Chondrocyte (in vitro differentiated cells): ENCODE results near the gene ACSL5. TPM values are rescaled to one million over a fixed set of nuclear protein-coding genes. Genes with fewer than 3 reads are reported as not detected.

Experiments used
- DNase-seq: peaks from one replicate; pipeline ENCODE4 v3.0.0; 2021; ENCODE audit warnings: mixed read lengths, low spot score
- H3K27ac Mint-ChIP-seq: one replicate; pipeline ENCODE4 v1.8.0; 2021; ENCODE audit warnings: mild to moderate bottlenecking, moderate library complexity, mixed read lengths; ENCODE audit not compliant: unreplicated experiment
- H3K27me3 Mint-ChIP-seq: 2 replicates; pipeline ENCODE4 v1.8.0; 2021; ENCODE audit warnings: low read depth, mixed read lengths
- H3K36me3 Mint-ChIP-seq: 2 replicates; pipeline ENCODE4 v1.8.0; 2021; ENCODE audit warnings: low read depth, mixed read lengths
- H3K4me1 Mint-ChIP-seq: 2 replicates; pipeline ENCODE4 v1.8.0; 2021; ENCODE audit warnings: low read depth, mild to moderate bottlenecking, mixed read lengths
- H3K4me3 Mint-ChIP-seq: one replicate; pipeline ENCODE4 v1.8.0; 2021; ENCODE audit warnings: mild to moderate bottlenecking, moderate library complexity, mixed read lengths; ENCODE audit not compliant: unreplicated experiment
- H3K9me3 Mint-ChIP-seq: 2 replicates; pipeline ENCODE4 v1.8.0; 2021; ENCODE audit warnings: low read depth, mixed read lengths
- total RNA-seq: library from RNA; stranded (reverse); gene quantifications from 3 replicates; pipeline ENCODE4 v1.2.1, GENCODE V29; 2021
- TF ChIP-seq, protein P1 (sequence below): fragments of 200-600 bp; sonication (generic); IDR thresholded peaks from 2 replicates; pipeline ENCODE4 v1.5.0; 2021; ENCODE audit warnings: antibody characterized with exemption, mild to moderate bottlenecking, moderate library complexity

Gene ACSL5
- total RNA-seq, 1 donor from 2014 or later = 0.27 TPM

DNA sequence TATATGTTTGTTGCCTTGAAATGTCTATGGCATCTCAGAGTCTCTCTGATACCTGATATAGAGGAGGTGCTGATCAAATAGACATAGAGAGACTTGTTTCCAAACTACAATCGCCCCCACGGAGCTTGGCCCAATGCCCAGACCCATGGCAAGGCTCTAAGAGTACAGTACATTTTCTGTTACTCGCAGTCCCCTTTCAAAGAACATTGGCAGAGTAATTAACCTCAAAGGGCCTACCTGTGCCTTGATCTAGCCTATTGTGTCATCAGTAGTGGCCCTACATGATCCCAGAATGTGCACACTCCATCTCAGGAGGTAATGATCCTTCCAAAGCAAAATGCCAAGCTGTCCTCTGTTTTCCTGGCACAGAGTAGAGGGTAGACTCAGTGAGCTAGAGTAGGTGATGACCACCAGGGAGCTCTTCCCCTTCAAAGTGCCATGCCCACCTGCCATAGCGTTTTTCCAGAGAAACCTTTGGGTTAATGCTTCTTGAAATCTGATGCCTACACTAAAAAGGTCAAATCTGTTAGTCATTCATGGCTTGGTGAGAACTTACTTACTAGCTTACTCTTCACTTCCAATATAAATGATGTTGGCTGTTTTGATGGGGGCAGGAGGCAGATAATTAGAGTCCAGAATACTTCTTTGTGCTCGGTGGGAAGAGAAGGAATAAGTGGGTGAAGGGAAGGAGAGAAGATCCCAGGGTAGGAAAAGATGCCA lies 41.2 kb upstream of the ACSL5 start:
- Mint-ChIP-seq H3K27me3 (peaks cover 16% of the 10 kb centered on the region), H3K4me1 (no peaks in the 10 kb centered on the region), H3K27ac (no peak overlapping the region), H3K9me3 (no peaks in the 10 kb centered on the region), H3K4me3 (no peak overlapping the region), H3K36me3 (no peaks in the 10 kb centered on the region)
- no peak for DNase-seq
- TF ChIP-seq, protein P1, sequence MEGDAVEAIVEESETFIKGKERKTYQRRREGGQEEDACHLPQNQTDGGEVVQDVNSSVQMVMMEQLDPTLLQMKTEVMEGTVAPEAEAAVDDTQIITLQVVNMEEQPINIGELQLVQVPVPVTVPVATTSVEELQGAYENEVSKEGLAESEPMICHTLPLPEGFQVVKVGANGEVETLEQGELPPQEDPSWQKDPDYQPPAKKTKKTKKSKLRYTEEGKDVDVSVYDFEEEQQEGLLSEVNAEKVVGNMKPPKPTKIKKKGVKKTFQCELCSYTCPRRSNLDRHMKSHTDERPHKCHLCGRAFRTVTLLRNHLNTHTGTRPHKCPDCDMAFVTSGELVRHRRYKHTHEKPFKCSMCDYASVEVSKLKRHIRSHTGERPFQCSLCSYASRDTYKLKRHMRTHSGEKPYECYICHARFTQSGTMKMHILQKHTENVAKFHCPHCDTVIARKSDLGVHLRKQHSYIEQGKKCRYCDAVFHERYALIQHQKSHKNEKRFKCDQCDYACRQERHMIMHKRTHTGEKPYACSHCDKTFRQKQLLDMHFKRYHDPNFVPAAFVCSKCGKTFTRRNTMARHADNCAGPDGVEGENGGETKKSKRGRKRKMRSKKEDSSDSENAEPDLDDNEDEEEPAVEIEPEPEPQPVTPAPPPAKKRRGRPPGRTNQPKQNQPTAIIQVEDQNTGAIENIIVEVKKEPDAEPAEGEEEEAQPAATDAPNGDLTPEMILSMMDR = no peak

- no peaks in the 10 kb centered on the region for H3K36me3 Mint-ChIP-seq
- H3K27me3 Mint-ChIP-seq = peaks cover 16% of the 10 kb centered on the region
- DNase-seq = no peak
- TF ChIP-seq, protein P1 = no peak
- H3K4me1 Mint-ChIP-seq = no peaks in the 10 kb centered on the region
- no peak overlapping the region for H3K27ac Mint-ChIP-seq
- H3K9me3 Mint-ChIP-seq = no peaks in the 10 kb centered on the region
- no peak overlapping the region for H3K4me3 Mint-ChIP-seq
Measured at GRCh38 chr10:112333452-112333851, 40.5 kb upstream of the ACSL5 start.

- no peak overlapping the region for H3K4me3 Mint-ChIP-seq
Measured at GRCh38 chr10:112335111-112335867, 38.6 kb upstream of the ACSL5 start.

GRCh38 chr10:112335868-112336265 lies 38.0 kb upstream of the ACSL5 start:
- Mint-ChIP-seq H3K27me3 (peaks cover 16% of the 10 kb centered on the region), H3K4me3 (no peak overlapping the region), H3K4me1 (no peaks in the 10 kb centered on the region), H3K9me3 (no peaks in the 10 kb centered on the region), H3K36me3 (peaks cover 2% of the 10 kb centered on the region), H3K27ac (no peak overlapping the region)
- TF ChIP-seq, protein P1 = no peak
- DNase-seq = no peak

More at GRCh38 chr10:112335111-112335867, 38.6 kb upstream of the ACSL5 start:
- Mint-ChIP-seq H3K27ac (no peak overlapping the region), H3K4me1 (no peaks in the 10 kb centered on the region), H3K9me3 (no peaks in the 10 kb centered on the region), H3K36me3 (peaks cover 2% of the 10 kb centered on the region), H3K27me3 (peaks cover 16% of the 10 kb centered on the region)
- DNase-seq = no peak
- TF ChIP-seq, protein P1 = no peak

- TF ChIP-seq, protein P1 = no peak
- H3K4me3 Mint-ChIP-seq = no peak overlapping the region
- no peaks in the 10 kb centered on the region for H3K9me3 Mint-ChIP-seq
- peaks cover 2% of the 10 kb centered on the region for H3K36me3 Mint-ChIP-seq
- DNase-seq = no peak
- H3K27ac Mint-ChIP-seq = no peak overlapping the region
- H3K4me1 Mint-ChIP-seq = no peaks in the 10 kb centered on the region
- peaks cover 12% of the 10 kb centered on the region for H3K27me3 Mint-ChIP-seq
Measured at GRCh38 chr10:112336556-112337201, 37.2 kb upstream of the ACSL5 start.
